DMS53 (cell line): ENCODE data around the gene GALNT9.

Experiments
- DNase-seq: peaks from one replicate; lab custom pipeline; 2025; lab: John Stamatoyannopoulos, UW

Gene GALNT9

DNA sequence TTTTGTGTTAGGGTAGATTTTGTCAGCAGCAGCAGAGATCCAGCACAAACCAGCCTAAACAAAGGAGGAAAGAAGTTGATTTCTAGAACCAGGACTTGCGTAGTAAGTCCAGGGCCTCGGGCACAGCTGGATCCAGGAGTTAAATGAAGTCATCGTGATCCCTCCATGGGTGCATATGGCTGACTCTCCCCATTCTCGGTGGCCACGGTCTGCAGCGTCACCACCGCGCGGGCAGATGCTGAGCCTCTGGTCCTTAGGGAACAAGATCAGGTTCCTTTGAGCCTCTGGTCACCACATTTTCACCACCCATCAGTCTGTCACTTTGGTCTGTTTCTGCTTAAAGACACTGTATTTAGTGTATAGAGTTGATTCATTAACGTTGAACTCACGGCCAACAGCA is 14.8 kb upstream of the GALNT9 start:
- no peak for DNase-seq

DNA sequence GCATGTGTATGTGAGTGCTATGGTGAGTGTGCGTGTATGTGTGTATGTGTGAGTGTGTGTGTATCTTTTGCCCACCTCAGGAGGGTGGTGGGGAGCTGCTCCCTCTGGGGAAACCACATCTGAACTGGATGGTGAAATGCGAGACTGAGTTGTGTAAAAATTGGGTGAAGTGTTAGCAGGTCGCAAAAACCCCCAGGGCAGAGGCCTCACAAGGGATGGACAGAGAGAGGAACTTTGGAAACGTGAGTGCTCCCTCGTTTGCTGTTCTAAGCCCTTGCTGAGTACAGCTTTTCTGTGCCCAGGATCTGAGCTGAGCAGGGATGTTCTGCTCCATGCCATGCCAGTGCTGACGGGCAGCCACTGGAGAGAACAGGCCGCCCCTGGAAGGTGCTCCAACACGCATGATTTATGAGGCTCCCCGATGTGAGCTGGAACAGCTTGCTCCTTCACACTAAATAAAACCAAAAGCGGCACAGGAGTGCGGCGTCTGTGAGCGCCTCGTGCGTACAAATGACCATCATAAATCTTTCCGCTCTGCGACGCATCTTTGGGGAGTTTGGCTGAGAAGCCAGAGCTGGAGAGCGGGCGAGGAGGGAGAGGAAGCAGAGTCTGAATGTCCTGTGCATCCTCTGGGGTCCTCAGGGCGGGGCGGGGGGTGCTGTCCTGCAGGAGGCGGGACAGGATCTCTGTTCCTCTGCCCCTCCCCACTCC is 14.1 kb upstream of the GALNT9 start:
- no peak for DNase-seq

DNA sequence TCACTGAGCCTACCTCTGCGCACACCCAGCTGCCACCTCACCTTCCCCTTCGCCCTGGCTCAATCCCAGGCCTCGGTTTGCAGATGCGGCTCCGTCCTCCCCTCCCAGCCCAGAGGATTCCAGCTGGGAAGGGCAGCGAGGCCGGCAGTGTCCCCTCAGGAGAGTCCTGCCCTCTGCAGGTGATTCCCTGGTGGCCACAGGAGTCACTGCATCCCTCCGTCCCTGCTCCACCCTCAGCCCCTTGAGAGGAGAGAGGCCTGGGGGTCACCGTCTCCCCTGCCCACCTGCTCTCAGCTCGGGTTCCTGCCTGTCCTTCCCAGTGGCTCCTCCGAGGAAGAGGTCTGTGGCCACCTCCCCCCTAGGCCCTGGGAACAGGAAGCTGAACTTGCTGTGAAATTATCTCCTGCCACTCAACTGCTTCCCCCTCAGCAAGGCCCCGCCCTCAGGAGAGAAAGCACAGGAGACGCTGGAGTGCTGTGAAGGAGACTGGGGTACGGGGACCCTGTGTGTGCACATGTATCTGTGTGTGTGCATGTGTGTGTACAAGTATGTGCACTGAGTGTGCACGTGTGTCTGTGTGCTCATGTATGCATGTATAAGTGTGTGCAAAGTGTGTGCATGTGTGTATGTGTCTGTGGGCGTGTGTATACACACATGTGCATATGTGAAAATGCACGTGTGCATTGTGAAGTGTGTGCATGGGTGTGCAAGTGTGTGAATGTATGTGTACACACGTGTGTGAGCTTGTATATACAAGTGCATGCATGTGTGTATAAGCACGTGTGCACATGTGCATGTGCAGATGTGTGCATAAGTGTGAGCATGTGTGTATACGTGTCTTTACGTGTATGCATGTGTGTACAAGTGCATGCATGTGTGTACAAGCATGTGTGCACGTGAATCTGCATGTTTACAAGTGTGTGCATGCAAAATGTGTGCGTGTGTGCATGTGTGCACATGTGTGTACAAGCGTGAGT is 13.2 kb upstream of the GALNT9 start:
- DNase-seq, result no peak

DNA sequence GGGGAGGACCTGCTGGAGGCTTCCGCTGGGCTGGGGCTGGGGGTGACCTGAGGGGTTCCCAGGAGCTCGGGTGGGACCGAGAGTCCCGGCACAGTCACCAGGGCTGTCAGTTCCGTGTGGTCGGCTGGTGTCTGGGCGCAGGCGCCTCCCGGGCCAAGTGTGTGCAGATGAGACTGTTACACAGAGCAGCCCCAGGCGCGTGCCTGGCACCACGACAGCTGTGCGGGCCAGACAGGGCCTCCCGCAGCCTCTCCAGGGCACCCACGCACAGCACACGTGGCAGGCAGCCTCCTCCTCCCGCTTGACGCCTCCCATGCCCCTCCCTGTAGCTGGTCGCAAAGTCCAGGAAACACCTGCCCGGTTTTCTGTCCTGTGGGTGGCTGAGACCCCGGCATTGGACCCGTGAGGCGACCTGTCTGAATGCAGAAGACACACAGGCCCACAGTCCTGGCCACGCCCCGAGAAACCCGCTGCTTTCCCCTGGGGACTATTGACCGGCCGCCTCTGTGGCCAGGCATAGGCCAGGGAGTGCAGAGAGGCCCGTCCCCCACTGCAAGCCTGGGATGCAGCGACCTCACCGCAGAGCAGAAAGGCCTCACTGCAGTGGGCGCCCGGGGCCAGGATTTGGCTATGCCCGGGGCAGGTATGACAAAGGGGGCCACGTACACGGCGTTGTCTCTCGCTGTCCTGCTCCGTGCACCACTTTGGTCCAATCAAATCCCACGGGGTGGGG is 12.1 kb upstream of the GALNT9 start:
- DNase-seq, result no peak

DNA sequence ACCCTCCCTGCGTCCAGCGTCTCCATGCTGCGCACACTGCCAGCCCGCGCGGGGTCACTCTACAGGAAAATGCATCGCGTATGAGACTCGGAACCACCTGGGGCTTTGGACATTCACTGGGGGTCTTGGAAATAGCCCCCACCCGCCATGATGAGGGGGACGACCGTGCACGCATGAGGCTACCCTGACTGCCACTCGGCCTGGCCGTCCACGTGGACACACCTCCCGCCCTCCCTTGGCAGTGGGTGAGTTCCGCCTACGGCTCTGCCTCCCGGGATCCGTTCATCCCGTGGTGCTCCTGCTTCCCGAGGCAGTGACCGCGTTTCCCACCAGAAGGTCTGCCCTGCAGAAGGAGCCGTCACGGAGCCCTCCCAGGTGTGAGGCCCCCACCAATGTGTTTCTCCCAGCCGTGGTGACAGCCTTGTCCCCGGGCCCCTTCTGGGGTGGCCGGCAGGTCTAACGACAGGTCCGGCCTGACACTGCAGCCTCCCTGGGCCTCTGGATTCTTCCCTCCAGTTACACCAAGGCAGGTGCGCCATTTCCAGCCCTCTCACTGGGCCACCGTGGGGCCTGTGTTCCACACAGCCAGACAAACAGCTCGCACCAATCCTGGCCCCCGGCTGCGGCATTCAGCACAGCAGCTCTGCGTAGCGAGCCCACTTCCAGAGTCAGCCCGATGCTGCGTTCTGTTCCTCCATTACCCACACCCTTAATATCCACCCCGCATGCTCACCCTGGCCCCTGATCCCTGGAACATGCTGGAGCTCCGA is 11.1 kb upstream of the GALNT9 start:
- no peak for DNase-seq

DNA sequence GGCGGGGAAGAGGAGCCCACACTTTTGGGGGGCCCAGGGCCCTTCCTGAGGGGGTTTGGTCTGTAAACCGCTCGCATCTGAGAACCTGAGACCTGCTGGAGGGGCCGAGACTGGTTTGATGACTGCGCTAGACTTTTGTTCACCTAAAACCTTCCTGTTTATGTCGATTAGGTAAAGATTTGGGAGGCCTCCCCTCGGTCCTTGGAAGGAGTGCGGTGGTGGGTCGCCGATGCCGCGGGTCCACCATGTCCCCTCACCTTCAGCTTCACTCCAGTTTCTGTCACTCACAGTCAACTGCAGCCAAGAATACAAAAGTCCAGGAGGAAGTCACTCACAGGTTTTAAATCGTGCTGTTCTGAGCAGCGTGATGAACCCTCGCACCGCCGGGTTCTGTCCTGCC is 10.5 kb upstream of the GALNT9 start:
- no peak for DNase-seq

DNA sequence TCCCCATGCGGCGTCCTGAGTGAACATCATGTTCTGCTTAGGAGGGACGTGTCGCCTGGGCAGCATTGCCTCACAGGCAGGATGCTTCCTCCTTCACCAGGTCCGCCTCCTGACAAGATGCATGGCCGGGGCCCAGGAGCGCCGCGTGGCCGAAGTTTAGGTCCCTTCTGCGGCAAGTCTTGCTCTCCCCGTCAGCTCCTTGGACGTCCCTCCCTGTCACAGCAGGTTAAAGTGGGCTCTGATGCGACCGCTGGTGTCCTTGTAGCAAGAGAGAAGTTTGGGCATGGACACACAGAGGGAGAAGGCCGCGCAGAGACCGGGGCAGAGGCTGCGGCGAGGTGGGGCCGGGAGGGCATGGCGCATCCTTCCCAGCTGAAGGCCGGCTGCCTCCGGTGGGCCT is 9.4 kb upstream of the GALNT9 start:
- DNase-seq, result no peak

DNA sequence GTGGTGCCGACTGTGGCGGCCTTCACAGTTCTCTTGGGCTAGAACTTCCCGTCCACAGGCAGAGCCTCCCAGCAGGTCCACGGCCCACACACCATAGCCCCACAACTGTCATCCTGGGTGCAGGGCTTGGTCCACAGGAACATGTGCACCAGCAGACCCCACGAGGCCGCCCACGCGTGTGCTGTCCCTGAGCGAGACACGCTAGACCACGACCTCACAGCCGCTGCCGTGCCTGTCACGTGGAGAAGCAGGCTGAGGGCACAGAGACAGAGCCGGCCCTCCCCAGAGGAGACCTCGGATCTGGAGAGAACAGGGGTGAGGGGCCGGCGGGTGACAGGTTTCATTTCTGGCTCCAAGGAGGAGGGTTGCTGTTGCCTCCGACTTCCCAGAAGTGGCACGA is 8.9 kb upstream of the GALNT9 start:
- no peak for DNase-seq

DNA sequence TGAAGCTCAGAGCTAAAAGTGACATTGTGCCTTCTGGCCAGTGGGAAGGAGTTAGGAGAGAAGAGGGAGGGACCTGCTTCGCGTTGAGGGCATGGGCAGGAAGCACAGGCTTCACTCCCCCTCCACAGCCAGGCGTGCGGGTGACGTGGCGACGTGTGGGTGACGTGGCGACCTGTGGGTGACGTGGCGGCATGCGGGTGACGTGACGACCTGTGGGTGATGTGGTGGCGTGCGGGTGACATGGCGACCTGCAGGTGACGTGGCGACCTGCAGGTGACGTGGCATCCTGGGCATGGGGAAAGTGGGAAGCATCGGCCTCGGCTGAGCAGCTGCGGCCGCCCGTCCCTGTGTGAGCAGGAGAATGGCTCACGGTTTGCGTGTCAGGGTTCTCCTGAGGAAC is 8.2 kb upstream of the GALNT9 start:
- DNase-seq, result no peak

DNA sequence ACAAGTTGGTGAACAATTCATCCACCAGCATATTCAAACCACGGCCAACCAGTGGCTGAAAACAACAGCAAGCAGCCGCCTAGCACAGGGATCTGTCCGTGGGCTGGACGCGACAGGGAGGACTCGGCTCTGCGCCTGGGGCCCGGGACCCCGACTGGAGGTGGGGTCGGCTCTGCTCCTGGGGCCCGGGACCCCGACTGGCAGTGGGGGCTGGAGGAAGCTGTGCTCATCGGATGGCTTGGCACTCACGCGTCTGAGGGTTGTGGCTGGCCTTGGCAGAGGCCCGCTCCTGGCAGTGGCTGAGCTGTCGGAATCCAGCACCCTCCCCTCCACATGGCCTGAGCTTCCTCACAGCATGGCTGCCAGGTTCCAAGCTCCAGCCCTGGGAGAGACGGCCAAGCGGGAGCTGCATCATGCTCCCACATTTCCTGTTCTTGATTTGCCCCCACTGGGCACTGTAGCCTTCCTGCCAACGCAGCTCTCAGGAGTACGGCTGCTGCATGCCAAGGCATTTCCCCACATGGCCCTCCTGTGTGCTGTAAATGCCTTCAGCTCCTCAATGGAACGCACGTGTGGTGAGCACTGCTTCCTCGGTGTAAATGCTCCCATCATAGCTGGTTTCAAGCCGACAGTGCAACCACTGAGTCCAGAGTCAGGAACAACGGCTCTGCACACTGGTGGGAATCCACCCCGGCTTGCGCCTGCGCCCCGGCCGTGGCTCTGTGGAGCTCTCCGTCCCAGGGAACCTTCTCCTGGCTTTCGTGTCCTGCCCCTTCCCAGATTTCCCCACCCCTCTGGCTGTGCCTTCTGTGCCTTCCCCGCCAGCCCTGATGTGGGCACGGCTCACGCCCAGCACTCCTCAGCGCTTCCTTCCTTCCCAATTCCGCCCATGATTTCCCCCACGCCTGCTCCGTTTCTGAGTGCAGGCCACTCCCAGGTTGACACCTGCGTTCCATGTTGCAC is 7.3 kb upstream of the GALNT9 start:
- DNase-seq, result no peak

DNA sequence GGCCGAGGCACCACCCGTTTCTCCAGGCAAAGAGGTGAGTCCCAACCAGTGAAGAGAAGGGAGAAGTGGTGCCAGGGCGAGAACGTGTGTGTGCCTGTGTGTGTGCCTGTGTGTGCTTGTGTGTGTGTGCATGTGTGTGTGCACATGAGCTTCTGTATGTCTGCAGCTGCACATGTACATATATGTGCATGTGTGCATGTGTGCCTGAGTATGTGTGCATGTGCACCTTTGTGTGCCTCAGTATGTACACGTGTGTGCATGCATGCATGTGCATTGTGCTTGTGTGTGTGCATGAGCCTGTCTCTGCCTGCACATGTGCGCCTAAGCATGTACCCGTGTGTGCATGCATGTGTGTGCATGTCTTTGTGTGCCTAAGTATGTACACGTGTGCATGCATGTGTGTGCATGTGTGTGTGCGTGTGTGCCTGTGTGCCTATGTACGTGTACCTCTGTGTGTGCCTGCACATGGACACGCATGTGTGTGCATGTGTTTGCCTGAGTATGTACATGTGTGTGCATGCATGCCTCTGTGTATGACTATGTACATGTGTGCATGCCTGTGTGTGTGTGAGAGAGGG is 5.9 kb upstream of the GALNT9 start:
- no peak for DNase-seq

DNA sequence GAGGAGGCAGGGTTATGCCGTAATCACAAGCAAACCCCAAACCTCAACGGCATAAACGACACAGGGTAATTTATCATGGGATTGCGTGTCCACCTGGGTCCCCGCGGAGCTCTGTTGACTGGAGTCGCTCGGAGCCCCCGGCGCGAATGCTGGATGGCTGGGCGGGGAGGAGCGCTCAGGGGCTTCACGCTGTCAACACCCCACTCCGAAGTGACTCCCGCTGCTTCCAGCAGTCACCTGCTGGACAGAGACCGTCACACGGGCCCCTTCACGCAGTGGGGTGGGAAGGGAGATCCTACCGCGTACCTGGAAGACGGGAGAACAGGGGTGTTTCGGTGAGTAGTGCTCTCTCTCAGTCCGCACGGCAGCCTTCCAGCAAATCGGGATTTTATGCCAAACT is 4.4 kb upstream of the GALNT9 start:
- no peak for DNase-seq

DNA sequence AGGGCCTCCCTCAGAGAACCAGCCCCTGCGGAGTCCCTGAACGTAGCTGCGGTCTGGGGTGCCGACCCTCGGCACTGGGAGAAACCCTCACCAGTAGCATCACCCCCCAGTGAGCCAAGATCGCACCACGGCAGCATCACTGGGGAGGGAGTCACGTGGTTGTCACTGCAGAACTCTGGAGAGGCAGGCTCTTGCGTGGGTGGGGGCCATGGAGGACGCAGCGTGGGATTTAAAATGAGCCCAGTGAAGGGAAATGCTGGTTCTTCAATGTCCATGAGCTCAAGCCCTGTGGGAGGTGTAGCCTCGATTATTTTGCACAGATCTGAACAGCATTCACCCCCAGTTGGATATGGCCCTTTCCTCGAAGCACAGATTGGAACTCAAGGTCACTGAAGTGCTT is 3.9 kb upstream of the GALNT9 start:
- DNase-seq, result no peak

DNA sequence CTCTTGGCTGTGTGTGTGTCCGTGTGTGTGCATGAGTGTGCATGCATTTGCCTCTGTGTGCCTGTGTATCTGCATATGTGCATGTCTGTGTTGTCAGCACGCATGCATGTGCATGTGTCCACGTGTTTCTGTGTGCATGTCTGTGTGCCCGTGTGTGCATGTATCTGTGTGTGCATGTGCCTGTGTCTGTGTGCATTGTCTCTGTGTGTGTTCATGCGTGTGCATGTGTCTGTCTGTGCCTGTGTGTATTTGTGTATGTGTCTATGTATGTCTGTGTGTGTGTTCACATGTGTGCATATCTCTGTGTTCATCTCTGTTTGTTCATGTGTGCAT is 1.1 kb upstream of the GALNT9 start:
- DNase-seq, result no peak

DNA sequence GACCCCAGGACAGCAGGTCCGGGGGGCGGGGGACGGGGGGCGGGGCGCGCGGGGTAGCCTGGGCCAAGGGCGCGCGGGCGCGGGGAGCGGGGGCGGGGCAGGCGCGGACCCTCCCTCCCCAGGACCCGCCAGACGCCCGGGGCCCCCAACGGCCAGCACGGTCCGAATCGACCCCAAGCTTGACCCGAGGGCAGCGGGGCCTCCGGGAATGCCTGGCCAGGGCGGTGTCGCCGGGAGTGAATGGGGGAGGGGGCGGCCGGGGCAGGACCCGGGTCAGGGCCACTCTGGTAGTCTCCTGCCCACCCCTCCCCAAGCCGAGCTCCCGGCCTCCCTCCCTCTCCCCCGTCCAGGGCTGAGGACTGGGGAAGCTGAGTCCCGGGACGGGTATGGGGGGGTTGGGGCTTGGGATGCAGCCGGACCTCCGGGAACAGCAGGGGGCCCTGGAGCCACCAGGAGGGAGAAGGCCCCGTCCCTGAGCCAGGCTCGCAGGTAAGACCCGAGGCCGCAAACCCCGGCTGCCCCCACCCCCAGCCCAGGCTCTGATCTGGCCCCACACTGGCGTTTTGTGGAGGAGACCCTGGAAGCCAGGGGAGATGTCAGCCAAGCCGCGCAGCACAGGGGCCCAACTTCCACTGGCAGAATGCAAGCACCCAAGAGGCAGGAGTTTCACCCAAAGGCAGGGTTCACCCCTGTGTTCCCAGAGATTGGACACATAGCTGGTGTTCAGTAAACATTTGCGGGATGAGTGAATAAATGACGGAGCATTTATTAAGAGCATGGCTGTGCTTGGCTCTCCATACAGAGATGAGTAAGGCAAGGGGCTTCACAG is 545 bp upstream of the GALNT9 start:
- DNase-seq, result no peak

DNA sequence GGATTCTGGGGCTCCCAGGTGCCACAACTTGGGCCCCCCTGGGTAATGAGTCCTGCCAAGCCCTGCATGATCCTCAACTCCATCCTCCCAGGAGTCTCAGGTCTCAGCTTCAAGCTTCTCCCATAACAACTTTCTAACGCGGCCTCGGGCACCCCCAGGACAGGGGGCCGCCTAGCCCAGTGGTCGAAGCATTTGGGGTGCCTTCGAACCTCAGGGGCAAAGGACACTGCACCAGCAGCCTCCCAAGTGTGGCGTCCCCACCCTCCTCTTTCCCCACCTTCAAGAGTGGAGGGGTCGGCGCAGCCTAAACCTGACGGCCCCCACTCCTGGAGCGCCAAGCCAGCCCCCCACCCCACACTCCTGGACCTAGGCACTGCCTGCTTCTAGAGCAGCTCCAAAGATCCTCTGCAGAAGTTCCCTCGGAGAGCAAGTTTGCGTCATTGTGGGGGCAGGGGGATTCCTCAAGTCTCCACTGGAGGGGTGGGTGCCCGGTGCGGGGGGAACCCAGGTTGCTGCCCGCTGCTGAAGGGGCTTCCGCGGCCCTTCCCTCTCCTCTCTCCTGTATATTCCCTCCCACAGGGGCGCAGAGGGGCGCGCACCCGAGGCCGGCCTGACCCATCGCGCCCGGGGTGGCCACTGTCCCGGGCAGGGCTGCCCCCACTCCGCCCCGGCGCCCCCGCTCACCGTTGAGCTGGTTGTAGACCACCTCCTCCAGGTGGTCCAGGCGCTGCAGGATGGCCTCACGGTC is 933 bp downstream of the GALNT9 start:
- DNase-seq, result no peak

DNA sequence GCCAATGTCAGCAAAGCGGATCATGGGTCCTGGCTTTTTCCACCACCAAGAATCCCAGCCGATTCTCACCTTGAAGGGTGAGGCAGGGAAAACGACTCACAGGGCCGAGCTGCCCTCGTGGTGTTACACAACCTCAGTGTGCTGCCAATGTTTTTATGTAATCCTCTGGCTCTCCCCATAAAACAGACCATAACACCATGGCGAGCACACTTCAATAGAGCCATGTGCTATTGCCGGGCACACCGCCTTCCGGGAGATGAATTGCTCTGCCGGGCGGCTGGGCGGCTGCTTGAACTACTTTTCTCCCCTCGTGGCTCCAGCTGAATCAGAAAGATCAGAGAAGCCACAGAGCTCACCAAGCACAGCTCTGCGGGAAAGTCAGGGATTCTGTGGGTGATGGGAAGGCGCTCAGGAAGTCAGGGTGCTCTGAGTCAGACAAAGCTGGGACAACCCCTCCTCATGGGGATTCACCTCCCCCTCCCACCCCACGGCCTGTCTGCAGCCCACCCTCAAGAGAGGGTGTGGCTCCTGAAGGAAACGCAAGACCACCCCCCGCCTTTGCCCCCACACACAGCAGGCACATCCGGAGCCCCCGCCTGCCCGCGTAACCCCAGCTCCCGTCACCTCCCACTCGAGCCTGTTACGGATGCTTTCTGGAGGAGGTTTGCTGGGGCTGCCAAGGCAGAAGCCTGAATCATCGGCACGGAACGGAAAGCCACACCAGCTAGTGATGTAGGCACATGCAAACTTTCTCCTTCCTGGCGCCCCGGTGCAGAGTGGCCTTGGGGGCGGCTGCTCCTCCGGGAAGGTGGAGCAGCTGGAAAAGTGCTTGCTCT is 1.8 kb downstream of the GALNT9 start:
- DNase-seq, result peak; percentile 22

DNA sequence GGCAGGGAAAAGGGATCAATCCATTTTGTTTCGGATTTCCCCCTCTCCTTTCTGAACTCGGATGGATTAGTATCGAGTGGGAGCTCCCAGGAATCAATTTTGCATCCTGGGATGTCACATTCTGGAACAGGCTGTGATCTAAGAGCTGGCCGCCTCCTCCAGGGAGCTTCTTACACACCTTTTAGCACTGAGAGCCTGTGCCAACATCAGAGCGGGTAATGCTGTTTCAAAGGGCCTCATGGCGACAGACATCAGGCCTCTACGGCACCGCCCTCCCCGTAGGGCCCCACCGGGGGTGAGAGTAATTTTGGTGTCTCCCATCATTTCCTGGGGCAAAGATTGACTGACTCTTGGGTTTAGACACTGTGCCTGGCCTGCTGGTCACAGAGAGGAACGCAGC is 2.7 kb downstream of the GALNT9 start:
- DNase-seq, result no peak
